Activated gamma-delta T cell treated with anti-CD3 and anti-CD28 coated beads, Interleukin-2, amount 50 U/mL, for 16 hours (primary cell): ENCODE data around the gene HMCN2.

ENCODE experiments used
- DNase-seq: peaks from one replicate; pipeline ENCODE4 v3.0.0-alpha.2; 2020; ENCODE audit warnings: low read depth

Gene HMCN2, protein sequence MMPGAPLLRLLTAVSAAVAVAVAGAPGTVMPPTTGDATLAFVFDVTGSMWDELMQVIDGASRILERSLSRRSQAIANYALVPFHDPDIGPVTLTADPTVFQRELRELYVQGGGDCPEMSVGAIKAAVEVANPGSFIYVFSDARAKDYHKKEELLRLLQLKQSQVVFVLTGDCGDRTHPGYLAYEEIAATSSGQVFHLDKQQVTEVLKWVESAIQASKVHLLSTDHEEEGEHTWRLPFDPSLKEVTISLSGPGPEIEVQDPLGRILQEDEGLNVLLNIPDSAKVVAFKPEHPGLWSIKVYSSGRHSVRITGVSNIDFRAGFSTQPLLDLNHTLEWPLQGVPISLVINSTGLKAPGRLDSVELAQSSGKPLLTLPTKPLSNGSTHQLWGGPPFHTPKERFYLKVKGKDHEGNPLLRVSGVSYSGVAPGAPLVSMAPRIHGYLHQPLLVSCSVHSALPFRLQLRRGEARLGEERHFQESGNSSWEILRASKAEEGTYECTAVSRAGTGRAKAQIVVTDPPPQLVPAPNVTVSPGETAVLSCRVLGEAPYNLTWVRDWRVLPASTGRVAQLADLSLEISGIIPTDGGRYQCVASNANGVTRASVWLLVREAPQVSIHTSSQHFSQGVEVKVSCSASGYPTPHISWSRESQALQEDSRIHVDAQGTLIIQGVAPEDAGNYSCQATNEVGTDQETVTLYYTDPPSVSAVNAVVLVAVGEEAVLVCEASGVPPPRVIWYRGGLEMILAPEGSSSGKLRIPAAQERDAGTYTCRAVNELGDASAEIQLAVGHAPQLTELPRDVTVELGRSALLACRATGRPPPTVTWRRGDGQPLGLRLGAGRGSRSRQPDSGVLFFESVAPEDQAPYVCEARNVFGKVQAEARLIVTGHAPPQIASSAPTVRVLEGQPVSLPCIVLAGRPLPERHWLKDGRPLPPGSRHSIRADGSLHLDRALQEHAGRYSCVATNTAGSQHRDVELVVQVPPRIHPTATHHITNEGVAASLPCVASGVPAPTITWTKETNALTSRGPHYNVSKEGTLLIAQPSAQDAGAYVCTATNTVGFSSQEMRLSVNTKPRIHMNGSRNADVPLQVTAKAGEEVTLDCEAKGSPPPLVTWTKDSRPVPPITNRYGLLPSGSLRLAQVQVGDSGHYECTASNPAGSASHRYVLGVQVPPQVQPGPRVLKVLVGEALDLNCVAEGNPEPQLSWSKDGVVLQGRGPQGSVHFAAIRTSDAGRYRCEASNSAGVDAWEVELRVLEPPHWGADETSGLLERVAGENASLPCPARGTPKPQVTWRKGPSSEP (N-terminal part only)

DNA sequence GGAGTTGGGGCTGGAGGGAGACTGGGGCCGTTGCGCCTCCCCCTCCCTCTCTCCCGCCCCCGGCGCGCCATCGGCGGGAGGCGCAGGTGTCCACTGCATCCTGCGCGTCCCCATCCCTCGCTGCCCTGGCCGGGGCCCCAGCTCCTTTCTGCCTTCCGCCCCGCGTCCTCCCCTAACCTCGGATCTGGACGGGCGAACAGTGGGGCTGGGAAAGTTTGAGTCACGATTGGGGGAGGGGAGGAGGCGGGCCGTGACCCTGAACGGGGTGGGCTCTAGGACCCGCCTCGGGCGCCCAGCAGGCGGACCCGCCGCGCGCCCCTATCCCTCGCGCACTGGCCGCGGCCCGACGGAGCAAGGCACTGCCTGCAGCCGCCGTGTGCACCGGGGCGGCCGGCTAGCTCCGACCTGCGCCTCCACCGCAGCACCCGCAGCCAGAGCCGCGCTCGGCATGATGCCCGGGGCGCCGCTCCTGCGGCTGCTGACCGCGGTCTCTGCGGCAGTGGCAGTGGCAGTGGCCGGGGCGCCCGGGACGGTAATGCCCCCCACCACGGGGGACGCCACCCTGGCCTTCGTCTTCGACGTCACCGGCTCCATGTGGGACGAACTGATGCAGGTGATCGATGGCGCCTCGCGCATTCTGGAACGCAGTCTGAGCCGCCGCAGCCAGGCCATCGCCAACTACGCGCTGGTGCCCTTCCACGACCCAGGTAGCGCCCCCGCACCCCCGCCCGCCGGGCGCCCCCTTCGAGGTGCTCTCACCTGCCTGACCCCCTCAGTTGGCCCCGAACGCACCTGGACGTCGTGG, at the start of gene HMCN2:
HMCN2 (plus strand) TSS at position 330 of the 805 bp plus-strand sequence; CDS start at position 449, 119 bp downstream.
- no peak for DNase-seq

DNA sequence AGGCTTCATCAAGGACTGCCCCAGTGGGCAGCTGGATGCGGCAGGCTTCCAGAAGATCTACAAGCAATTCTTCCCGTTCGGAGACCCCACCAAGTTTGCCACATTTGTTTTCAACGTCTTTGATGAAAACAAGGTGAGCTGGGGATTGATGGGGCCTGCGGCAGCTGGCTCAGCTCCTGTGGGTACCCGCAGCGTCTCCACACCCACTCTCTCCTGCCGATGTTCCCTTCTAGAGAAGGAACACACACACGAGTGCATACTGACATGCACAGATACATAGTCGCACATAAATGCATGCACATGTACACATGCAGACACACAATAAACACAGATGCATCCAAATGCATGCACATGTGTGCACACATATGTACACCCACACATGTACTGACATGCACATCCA, 47.7 kb upstream of the HMCN2 start:
- DNase-seq, result no peak

DNA sequence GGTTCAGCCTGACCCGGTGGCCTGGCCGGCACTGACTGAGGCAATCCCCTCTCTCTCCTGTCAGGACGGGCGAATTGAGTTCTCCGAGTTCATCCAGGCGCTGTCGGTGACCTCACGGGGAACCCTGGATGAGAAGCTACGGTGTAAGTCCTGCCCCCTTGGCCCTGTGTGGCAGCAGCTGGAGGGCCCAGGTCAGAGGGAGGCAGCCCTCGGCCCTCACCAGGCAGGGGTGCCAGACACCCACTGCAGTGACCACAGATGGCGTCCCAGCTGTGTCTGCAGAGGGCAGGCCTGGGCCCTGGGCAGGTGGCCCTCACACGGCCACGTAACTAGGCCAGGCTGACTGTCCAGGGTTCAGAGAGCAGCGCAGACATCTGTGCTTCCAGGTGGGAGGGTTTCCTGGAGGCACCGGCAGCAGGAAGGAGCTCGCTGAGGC, 45.9 kb upstream of the HMCN2 start:
- DNase-seq, result no peak

DNA sequence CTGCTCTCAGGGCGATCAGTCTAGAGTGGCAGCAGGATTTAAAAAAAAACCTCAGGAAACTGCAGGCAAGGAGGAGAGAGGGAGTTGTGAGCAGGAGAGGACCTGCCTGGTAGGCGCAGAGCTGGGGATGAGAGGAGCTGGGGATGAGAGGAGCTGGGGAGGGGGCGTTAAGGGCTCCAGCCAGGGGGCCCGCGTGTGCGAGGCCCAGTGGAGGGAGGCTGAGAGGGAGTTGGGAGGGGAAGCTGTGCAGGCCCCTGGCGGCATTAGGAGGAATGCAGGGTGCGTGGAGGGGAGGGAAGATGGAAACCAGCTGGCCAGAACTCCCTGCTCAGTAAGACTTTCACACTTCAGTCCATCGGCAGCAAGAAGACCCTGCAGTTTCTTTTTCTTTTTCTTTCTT, 45.2 kb upstream of the HMCN2 start:
- DNase-seq, result no peak

DNA sequence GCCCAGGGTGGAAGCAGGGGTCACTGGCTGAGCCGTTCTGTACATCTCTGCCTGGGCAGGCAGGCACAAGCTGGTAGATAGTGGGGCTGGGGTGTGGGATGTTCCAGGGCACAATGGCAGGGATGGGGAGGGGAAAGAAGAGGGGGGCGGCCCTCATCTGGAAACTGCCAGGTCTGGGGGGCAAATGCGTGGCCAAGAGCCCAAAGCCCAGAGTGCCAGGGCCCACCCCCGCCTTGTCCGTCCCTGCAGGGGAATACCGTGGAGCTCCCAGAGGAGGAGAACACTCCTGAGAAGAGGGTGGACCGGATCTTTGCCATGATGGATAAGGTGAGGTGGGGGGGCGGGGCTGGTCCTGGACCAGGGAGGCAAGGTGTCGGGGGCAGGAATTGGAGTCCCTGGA, 42.7 kb upstream of the HMCN2 start:
- no peak for DNase-seq

DNA sequence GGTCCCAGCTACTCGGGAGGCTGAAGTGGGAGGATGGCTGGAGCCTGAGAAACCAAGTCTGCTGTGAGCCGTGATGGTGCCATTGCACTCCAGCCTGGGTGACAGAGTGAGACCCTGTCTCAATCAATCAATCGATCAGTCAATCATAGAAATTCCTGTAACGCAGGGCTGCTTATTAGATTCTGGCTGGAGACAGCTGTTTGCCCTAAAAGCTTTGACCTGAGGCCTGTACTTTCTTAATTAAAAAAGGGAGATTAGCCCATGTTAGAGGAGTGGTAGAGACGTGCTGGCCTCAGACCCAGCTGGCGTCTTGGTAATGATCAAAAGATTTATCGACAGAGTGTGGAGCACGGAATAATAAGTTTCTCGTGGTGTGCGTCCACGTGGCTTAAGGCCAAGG, 40.5 kb upstream of the HMCN2 start:
- no peak for DNase-seq

DNA sequence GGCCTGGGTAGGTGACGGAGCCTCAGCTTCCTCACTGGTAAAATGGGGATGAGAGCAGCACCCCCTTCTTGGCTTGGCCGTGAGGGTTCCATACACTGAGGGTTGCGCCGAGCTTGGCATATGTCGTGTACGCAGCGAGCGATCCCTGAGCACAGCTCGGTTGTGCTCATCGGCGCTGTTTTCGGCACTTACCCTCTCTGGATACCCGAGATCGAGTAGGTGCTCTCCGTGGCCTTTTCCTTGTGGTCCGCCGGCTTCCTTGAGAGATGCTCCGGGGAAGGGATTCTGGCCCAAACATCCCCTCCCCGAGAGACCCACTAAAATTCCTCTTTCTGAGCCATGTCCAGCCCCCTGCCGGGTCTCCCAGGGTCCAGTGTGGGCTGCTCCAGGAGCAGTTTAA, 40.0 kb upstream of the HMCN2 start:
- no peak for DNase-seq

DNA sequence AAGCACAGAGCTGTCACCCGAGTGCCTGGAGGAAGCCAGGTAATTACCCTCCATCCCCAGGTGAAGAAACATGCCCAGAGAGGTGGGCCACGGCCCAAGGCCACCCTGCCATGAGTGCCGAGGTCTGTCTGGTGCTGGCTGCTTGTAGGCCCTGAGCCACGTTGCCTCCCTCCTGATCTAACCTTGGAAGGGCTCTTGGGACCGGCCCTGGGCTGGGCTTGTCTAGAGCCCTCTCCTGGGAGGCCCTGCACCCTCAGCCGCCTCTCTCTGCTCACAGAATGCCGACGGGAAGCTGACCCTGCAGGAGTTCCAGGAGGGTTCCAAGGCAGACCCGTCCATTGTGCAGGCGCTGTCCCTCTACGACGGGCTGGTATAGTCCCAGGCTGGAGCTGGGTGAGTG, 39.4 kb upstream of the HMCN2 start:
- DNase-seq, result no peak

DNA sequence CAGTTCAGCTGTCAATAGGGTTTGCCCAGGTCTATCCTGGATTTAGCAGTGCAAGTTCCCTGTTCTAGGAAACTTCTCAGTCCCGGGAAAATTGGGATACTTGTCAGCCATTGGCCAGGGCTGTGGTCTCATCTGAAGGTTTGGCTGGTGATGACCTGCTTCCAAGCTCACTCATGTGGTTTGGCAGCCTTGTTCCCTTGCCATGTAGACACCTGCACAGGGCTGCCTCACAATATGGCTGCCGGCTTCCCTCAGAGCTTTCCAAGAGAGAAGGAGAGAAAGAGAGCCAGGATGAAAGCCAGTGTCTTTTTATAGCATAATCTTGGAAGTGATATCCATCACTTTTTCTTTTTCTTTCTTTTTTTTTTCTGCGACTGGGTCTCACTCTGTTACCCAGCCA, 37.7 kb upstream of the HMCN2 start:
- no peak for DNase-seq

DNA sequence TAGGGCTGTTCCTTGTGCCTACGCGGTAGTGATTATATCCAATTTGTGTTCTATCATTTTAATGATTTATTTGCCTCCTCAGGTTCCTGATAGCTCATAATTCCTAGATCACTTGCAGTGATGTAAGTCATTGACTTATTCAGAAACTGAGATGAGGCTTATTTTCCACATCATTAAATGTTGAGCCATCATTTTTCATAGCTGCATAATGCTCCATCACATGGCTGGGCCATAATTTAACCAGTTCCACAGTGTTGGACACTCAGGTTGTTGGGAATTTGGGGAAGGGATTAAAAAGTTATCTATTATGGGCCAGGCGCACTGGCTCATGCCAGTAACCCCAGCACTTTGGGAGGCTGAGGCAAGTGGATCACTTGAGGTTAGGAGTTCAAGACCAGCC, 35.8 kb upstream of the HMCN2 start:
- DNase-seq, result no peak

DNA sequence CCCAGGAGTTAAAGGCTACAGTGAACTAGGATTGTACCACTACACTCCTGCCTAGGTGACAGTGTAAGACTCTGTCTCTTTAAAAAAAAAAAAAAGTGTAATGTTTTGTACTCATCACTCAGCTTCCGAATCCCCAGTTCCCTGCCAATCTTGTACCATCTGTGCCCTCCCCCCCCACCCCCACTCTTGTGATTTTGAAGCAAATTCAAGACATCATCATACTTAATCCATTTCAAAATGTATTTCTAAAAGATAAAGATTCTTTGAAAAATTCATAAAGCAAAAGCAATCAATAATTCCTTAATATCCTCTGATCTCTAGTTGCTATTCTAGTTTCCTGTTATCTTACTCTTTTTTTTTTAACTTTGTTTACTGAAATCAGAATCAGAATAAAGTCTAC, 34.9 kb upstream of the HMCN2 start:
- DNase-seq, result no peak

DNA sequence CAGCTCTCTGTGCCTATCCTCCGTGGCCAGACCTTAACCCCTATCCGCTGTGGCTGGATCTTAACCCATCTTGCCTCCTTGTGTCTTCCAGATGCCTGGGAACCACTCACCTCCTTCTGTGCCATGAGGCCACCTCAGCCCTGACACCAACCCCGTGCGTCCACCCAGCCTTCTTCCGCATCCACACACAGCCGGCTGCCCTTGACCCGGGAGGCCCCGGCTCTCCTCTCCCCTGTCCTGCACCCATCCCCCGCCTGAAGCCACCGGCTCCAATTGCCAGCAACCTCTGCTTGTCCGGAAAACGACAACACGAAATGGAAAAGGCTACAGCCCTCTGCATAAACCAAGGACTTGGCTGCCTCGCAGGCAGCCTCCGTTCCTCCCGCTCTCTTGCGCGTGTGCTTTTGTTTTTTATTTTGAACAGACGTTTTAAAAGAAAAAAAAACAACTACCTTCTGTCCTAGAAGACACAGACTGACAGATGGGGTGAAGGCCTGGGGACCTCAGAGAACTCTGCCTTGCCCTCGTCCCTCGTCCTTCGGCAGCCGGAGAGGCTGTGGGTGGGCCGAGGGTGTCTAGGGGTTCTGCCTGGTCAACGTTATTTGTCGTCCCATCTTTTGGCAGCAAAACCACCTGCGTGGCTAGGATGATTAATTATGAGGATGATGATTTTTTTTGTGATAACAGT, 32.5 kb upstream of the HMCN2 start:
- no peak for DNase-seq

DNA sequence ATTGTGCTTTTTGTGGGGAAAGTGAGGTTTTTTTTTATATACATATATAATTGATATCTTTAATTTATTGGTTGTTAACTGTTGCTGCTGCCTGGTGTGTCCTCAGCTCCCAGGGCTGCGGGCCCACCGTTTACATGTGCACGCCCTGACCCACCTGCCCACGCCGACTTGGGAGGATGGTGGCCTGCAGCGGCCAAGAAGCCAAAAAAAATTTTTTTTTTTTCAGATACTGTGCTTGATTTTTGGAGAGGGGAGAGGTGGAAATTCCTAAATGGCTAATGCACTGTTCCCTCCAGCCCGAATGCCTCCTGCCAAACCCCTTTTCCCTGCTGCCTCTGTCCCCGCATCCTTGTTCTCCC, 32.0 kb upstream of the HMCN2 start:
- no peak for DNase-seq

DNA sequence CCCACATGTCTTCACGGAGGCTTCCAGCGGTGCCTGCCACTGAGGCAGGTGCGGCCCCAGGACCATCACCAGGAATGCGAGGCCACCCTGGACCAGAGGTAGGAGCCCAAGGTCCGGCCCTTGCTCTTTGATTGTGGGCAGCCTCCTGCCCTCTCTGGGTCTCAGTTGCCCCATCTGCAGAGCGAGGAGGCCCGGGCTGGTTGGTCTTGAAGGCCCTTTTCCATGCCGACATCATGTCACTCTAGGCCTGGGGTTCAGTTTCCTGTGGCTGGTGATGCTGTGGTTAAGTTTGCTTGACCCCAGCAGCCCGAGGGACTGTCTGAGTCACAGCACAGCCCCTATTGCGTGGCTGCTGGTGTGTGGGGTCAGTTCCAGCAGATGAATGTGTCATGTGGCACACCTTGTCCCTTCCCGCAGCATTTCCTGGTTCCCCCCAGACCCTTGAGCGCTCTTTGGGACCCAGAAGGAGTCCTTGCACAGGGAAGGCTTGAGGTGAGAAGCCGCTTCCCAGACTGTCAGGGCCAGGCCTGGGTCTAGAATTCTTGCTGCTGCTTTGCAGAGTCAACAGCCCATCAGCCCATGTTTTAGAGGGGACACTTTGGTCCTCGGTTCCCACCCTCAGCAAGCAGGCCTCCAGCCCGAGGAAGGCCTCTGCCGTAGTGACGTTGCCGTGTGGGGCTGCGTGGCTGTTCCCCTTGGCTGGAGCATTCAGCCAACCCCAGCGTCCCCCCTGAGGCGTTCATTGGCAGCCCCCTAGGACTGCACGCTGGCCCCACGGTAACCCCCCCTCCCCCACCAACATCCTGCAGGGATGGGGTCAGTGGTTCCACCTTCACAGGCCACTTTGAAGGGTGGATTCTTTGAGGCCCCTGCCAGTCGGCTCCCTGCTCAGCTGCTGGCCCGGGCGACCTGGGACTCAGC, 31.0 kb upstream of the HMCN2 start:
- DNase-seq, result no peak

DNA sequence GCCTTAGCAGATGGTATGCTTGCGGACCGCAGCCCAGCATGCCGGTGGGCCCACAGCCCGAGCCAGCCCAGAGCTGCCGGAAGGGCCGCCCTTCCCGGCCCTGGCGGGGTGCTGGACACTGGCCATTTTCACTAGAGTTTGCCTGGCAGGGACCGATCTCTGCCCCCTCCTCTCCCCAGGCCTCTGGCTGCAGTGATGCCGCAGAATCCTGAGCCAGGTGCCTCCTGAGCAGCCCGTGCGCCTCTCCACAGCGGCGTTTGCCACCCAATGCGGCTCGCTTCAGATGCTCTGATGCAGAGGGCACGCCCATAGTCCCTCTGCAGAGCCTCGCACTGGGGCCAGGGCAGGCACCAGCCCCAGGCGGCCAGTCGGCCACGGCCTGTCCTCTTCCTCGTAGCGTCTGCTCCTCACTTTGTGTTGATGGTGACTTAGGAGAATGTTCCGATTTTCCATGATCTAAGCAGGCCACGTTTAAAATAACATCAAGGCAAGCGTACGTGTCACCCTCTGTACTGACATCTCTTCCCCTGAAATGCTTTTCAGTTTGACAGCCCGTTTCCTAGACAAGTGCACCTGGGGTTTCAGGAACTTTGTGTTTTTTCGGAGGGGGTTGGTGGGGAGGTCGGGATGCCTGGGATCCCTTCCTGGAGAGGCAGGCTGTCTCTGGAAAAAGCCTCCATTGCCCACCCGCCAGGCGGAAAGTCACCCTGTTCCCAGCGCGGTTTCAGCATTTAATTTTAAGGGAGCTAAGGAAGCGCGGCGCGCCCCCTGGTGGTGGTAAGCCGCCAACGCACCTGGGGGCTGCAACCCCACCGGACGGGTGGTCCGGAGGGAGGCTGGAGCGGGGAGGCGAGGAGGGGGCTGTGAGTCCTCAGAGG, 29.8 kb upstream of the HMCN2 start:
- DNase-seq, result peak; percentile 60

DNA sequence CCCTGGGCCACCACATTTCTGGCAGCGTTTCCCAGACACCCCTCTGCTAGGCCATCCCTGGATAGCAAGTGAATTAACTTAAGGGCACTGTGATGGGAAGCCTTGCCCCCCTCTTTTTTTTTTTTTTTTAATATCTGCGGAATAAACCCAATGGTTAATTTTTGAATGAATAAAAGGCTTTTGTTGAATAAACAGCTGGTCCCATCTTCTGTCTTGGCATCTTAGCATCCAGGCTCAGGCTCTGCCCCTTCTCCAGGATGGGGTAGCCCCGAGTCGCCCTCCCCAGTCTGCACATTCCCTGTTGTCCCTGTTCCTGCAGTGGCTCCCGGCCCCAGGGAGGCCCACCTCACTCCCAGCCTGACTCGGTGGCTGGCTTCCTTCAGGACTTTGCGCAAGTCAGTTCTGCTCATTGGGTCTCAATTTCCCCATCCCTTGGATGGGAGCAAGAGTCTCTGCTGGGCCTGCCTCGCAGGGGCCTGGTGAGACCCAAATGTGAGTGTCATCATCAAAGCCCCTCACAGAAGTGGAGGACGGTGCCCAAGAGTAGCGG, 29.0 kb upstream of the HMCN2 start:
- no peak for DNase-seq

DNA sequence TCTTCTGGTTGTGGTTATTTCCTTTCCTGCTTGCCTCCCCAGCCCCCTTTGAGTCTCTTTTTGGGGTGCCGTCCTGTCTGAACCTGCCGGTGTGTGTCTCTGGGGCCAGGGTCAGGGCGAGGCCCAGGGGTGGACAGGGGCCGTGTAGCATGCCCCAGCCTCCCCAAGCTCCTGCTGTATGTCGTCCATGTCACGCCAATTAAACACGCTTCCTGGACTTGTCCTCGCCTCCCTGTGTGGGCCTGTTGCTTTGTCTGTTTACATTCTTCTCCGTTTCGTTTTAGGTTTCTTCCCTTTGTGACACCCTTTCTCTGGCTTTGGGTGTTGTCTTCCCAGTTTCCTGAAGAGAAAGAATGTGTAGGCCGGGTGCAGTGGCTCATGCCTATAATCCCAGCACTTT, 28.5 kb upstream of the HMCN2 start:
- DNase-seq, result no peak

DNA sequence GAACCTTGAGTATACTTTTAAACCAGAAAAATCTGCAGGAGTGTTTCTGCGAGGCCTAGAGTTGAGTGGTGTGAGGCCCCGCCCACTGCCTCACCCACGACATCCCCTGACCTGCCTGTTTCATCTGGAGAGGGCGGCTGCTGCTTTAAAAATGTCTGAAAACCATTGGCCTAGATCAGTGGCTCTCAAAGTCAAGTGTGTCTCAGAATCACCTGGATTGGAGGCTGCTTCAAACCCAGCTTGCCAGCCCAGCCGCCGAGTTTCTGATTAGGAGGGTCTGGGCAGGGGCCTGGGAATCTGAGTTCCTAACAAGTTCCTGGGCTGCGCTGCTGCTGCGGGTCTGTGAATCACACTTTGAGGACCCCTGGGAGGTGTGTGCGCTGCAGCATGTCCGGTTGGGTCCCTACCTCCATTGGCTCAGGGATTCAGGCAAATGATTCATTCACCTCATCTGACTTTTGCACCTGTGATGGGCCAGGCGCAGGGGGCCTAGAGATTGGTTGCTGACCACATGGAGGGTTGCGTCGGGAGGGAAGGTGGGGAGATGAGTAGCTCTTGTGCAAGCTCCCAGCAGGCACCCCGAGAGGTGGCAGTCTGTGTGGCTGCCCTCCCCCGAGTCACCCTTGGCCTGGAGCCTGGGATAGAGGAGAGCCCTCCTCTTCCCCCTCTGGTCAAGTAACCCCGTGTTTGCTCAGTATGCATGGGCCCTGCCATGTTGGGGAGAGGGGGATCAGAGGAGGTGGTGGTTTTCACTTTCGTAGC, 27.6 kb upstream of the HMCN2 start:
- no peak for DNase-seq
